Measurements from ENCODE around the gene DTX3. TPM values are rescaled to one million over a fixed set of nuclear protein-coding genes. Genes with fewer than 3 reads are reported as not detected.

DTX3 gene
- total RNA-seq, 1 experiment from 2014 or later: 61.7 TPM

GRCh38 chr12:57590479-57590863 lies 14.2 kb upstream of the DTX3 start:
- Histone ChIP-seq H3K27ac (ENCODE audit: low read depth, low read length, poor library complexity, severe bottlenecking) (peak overlapping the region; percentile 48), H3K36me3 (ENCODE audit: insufficient read depth, low read length, poor library complexity, severe bottlenecking) (no peaks in the 10 kb centered on the region), H3K4me1 (ENCODE audit: insufficient read depth, low read length, poor library complexity, severe bottlenecking) (peaks cover 7% of the 10 kb centered on the region), H3K9me3 (ENCODE audit: low read depth, low read length, poor library complexity, severe bottlenecking) (no peaks in the 10 kb centered on the region), H3K4me3 (ENCODE audit: low read depth, low read length, poor library complexity, severe bottlenecking) (peak overlapping the region; percentile 82), H3K27me3 (replicated peaks; ENCODE audit: insufficient read depth, low read depth, low read length, poor library complexity) (peaks cover 4% of the 10 kb centered on the region)
- intact Hi-C loops (cut with micrococcal nuclease; ENCODE audit: unreplicated experiment): no loop called here
- ChIA-PET CTCF (interaction anchor here (0.6 kb wide), 1 partner anchor 25 kb away, joined by 5 read pairs; no protein-coding TSS in a partner anchor), POLR2A (ENCODE audit: low non-redundant PET) (no interaction called here)
- no peak for TF ChIP-seq EZH2 (IDR thresholded peaks at IDR 0.05; ENCODE audit: borderline replicate concordance, low read depth, low read length, poor library complexity, severe bottlenecking)
- no peak for TF ChIP-seq CTCF (conservative IDR thresholded peaks at IDR 0.05; ENCODE audit: low read depth, low read length)
- no peak for DNase-seq (ENCODE audit: low spot score)
- no TSS peak for BruUV-seq (replicated peaks)

- BruUV-seq (replicated peaks): no TSS peak
- peak; percentile 61 for DNase-seq (ENCODE audit: low spot score)
- intact Hi-C loops (cut with micrococcal nuclease; ENCODE audit: unreplicated experiment): no loop called here
Observed at GRCh38 chr12:57590864-57591781, 13.5 kb upstream of the DTX3 start, which contains the start of gene PIP4K2C. PIP4K2C (plus strand) TSS chr12:57591192; CDS start chr12:57591290, 98 bp downstream.

More at GRCh38 chr12:57590864-57591781, 13.5 kb upstream of the DTX3 start, which contains the start of gene PIP4K2C:
- POLR2A ChIA-PET (ENCODE audit: low non-redundant PET): no interaction called here
- Histone ChIP-seq H3K27ac (ENCODE audit: low read depth, low read length, poor library complexity, severe bottlenecking) (peak within 1 kb of the TSS; percentile 48), H3K36me3 (ENCODE audit: insufficient read depth, low read length, poor library complexity, severe bottlenecking) (no peaks in the 10 kb centered on the region), H3K9me3 (ENCODE audit: low read depth, low read length, poor library complexity, severe bottlenecking) (no peaks in the 10 kb centered on the region), H3K4me3 (ENCODE audit: low read depth, low read length, poor library complexity, severe bottlenecking) (peak within 1 kb of the TSS; percentile 82), H3K27me3 (replicated peaks; ENCODE audit: insufficient read depth, low read depth, low read length, poor library complexity) (peaks cover 4% of the 10 kb centered on the region), H3K4me1 (ENCODE audit: insufficient read depth, low read length, poor library complexity, severe bottlenecking) (peaks cover 7% of the 10 kb centered on the region)
- CTCF ChIA-PET: interaction anchor here (2.6 kb wide), 1 partner anchor 8 kb away, joined by 13 read pairs; no protein-coding TSS in a partner anchor
- TF ChIP-seq CTCF (conservative IDR thresholded peaks at IDR 0.05; ENCODE audit: low read depth, low read length): no peak
- no peak for TF ChIP-seq EZH2 (IDR thresholded peaks at IDR 0.05; ENCODE audit: borderline replicate concordance, low read depth, low read length, poor library complexity, severe bottlenecking)
